Suprapubic skin (tissue), 4 donors: ENCODE measurements around the gene UBQLN1.
"Not testable (repeated sequence)": the region's sequence is repeated elsewhere in the genome, so short reads cannot be mapped to it uniquely, and the experiment has no call there.

Experiments used
- CTCF ChIP-seq, 2 donors: fragments of 200-600 bp in 1 of 2; fragments of 450-650 bp in 1 of 2; sonication (generic) in 1 of 2; IDR thresholded peaks; one replicate each; pipeline ENCODE4 v1.5.1; 2016 to 2019; ENCODE audit warnings: antibody characterized with exemption in 2 of 2, mild to moderate bottlenecking in 1 of 2, moderate library complexity in 1 of 2
- EP300 ChIP-seq: sonication (generic); formaldehyde crosslinking; IDR thresholded peaks from one replicate; pipeline ENCODE4 v1.6.1; 2017; ENCODE audit warnings: antibody characterized with exemption
- POLR2A ChIP-seq, 2 donors: fragments of 450-650 bp; IDR thresholded peaks; one replicate each; pipeline ENCODE4 v1.6.1; 2017; ENCODE audit warnings: antibody characterized with exemption in 2 of 2, mild to moderate bottlenecking in 2 of 2, moderate library complexity in 2 of 2
- POLR2AphosphoS5 ChIP-seq, 3 donors: sonication (generic); formaldehyde crosslinking; IDR thresholded peaks; one replicate each; pipeline ENCODE4 v1.6.1; 2017; ENCODE audit warnings: antibody characterized with exemption in 3 of 3

- not testable (repeated sequence) for TF ChIP-seq CTCF (IDR thresholded peaks at IDR 0.05); EP300; POLR2A (IDR thresholded peaks at IDR 0.05); POLR2AphosphoS5 (IDR thresholded peaks at IDR 0.05)
Measured at GRCh38 chr9:83613298-83613697, 94.5 kb downstream of the UBQLN1 start.
